PC-9 (cell line): Measurements from ENCODE around the gene LDHAL6A. TPM values are rescaled to one million over a fixed set of nuclear protein-coding genes. Genes with fewer than 3 reads are reported as not detected.

Experiments used
- BruUV-seq: library from RNA; stranded (reverse); fragments of 400-500 nt; replicated peaks from 2 replicates; lab custom pipeline; 2021; lab: Mats Ljungman, UMichigan
- CTCF ChIA-PET: fragments of 300-600 bp; sonication (Branson Sonifier 250); formaldehyde crosslinking; loops from one replicate; lab custom pipeline; 2022; ENCODE audit warnings: antibody characterized with exemption; lab: Charles Lee
- POLR2A ChIA-PET: fragments of 300-600 bp; sonication (Branson Sonifier 250); formaldehyde crosslinking; loops from one replicate; lab custom pipeline; 2022; ENCODE audit warnings: antibody characterized with exemption; ENCODE audit not compliant: unreplicated experiment; lab: Charles Lee
- DNase-seq, 2 experiments: peaks; one replicate each; pipeline versions ENCODE4 v3.0.0 to v3.0.0-alpha.2; 2015 to 2022; ENCODE audit warnings: mixed read lengths in 1 of 2
- H2AFZ ChIP-seq: fragments of 200-600 bp; sonication (generic); 2 replicates; pipeline ENCODE4 v1.8.1; 2017; ENCODE audit warnings: antibody characterized with exemption
- H3F3A ChIP-seq: fragments of 200-600 bp; sonication (generic); 2 replicates; pipeline ENCODE4 v1.8.1; 2017; ENCODE audit warnings: antibody characterized with exemption, mild to moderate bottlenecking, low read depth; ENCODE audit not compliant: insufficient read depth
- H3K27ac ChIP-seq: fragments of 200-600 bp; sonication (generic); 2 replicates; pipeline ENCODE4 v1.6.1; 2016; ENCODE audit warnings: mixed run types
- H3K27me3 ChIP-seq: fragments of 200-600 bp; sonication (generic); 2 replicates; pipeline ENCODE4 v1.6.1; 2016; ENCODE audit warnings: low read depth, mixed run types; ENCODE audit not compliant: insufficient read depth
- H3K36me3 ChIP-seq: fragments of 200-600 bp; sonication (generic); 2 replicates; pipeline ENCODE4 v1.6.1; 2016; ENCODE audit warnings: low read depth, mixed run types
- H3K4me1 ChIP-seq: fragments of 200-600 bp; sonication (generic); replicated peaks from 2 replicates; pipeline ENCODE4 v1.6.1; 2016; ENCODE audit warnings: mixed run types; ENCODE audit not compliant: insufficient read depth
- H3K4me2 ChIP-seq: fragments of 200-600 bp; sonication (generic); 2 replicates; pipeline ENCODE4 v1.6.1; 2017; ENCODE audit warnings: mixed run types
- H3K4me3 ChIP-seq: fragments of 200-600 bp; sonication (generic); 2 replicates; pipeline ENCODE4 v1.6.1; 2016; ENCODE audit warnings: mixed run types
- H3K79me2 ChIP-seq: fragments of 200-600 bp; sonication (generic); 2 replicates; pipeline ENCODE4 v1.6.1; 2017; ENCODE audit warnings: low read depth, mixed run types
- H3K9me2 ChIP-seq: fragments of 200-600 bp; sonication (generic); 2 replicates; pipeline ENCODE4 v1.8.1; 2017; ENCODE audit warnings: mild to moderate bottlenecking; ENCODE audit not compliant: insufficient read depth
- H3K9me3 ChIP-seq: fragments of 200-600 bp; sonication (generic); 2 replicates; pipeline ENCODE4 v1.8.1; 2016; ENCODE audit warnings: low read depth; ENCODE audit not compliant: insufficient read depth
- H4K20me1 ChIP-seq: fragments of 200-600 bp; sonication (generic); 2 replicates; pipeline ENCODE4 v1.8.1; 2017; ENCODE audit not compliant: insufficient read depth
- CTCF ChIP-seq: fragments of 200-600 bp; sonication (generic); conservative IDR thresholded peaks from 2 replicates; pipeline ENCODE4 v1.6.1; 2017; ENCODE audit warnings: mixed run types, antibody characterized with exemption, mild to moderate bottlenecking, moderate library complexity
- EZH2 ChIP-seq: fragments of 200-600 bp; sonication (generic); IDR thresholded peaks from 2 replicates; pipeline ENCODE4 v1.8.0; 2017; ENCODE audit warnings: antibody characterized with exemption, low read depth
- intact Hi-C: fragments of 100-400 bp; cut with micrococcal nuclease; formaldehyde crosslinking; loops from one replicate; pipeline ENCODE4 v1.10.0; 2022; ENCODE audit not compliant: unreplicated experiment
- total RNA-seq: library from RNA; stranded (reverse); gene quantifications from 2 replicates; pipeline ENCODE4 v1.2.3, GENCODE V29; 2021

The LDHAL6A gene
- total RNA-seq, 1 experiment from 2014 or later = not detected

GRCh38 chr11:18485913-18486528 is 30.4 kb downstream of the LDHAL6A start:
- Histone ChIP-seq H3K27ac (no peak overlapping the region), H3K9me2 (no peaks in the 10 kb centered on the region), H3K27me3 (no peaks in the 10 kb centered on the region), H4K20me1 (peaks cover 9% of the 10 kb centered on the region; the same call in 1 of the 2 replicates), H3K79me2 (no peaks in the 10 kb centered on the region), H2AFZ (no peak overlapping the region), H3K4me1 (peaks cover 19% of the 10 kb centered on the region), H3K36me3 (peaks cover 43% of the 10 kb centered on the region), H3K4me3 (no peak overlapping the region), H3F3A (peaks cover 16% of the 10 kb centered on the region), H3K9me3 (no peaks in the 10 kb centered on the region), H3K4me2 (no peak overlapping the region)
- DNase-seq = no peak
- intact Hi-C loops = no loop called here
- no peak for TF ChIP-seq CTCF
- no peak for TF ChIP-seq EZH2
- POLR2A ChIA-PET = no interaction called here
- CTCF ChIA-PET = no interaction called here
- no TSS peak for BruUV-seq

GRCh38 chr11:18490319-18490718 is 34.7 kb downstream of the LDHAL6A start:
- ChIA-PET POLR2A (no interaction called here), CTCF (interaction anchor here (1.6 kb wide), 1 partner anchor 247 kb away, joined by 5 read pairs; no protein-coding TSS in a partner anchor)
- H3K36me3 ChIP-seq = peaks cover 18% of the 10 kb centered on the region
- H3K9me2 ChIP-seq = no peaks in the 10 kb centered on the region
- H3F3A ChIP-seq = peaks cover 32% of the 10 kb centered on the region
- H3K27me3 ChIP-seq = no peaks in the 10 kb centered on the region
- H3K4me3 ChIP-seq = no peak overlapping the region
- H4K20me1 ChIP-seq = no peaks in the 10 kb centered on the region; the same call in 1 of the 2 replicates
- intact Hi-C loops = loop anchor here (1.0 to 5.0 kb wide), 3 partner anchors 37 to 177 kb away; partner anchors contain the start of genes LDHC and TSG101
- H3K9me3 ChIP-seq = no peaks in the 10 kb centered on the region
- TF ChIP-seq CTCF (no peak), EZH2 (no peak)
- peak overlapping the region; percentile 38 for H3K4me2 ChIP-seq
- H3K79me2 ChIP-seq = no peaks in the 10 kb centered on the region
- BruUV-seq = no TSS peak
- H3K4me1 ChIP-seq = peaks cover 54% of the 10 kb centered on the region
- no peak overlapping the region for H2AFZ ChIP-seq
- H3K27ac ChIP-seq = peak overlapping the region; percentile 64
- peak; percentile 38 to 91 for DNase-seq

GRCh38 chr11:18490736-18491485 is 35.3 kb downstream of the LDHAL6A start:
- ChIA-PET CTCF (interaction anchor here (0.5 to 1.6 kb wide), 4 partner anchors 145 to 1412 kb away, joined by 4 to 20 read pairs (median 6); no protein-coding TSS in a partner anchor), POLR2A (interaction anchor here (0.5 to 1.3 kb wide), 2 partner anchors 36 to 97 kb away, joined by 3 to 8 read pairs; partner anchors contain the start of genes LDHA and TSG101)
- no peak overlapping the region for H2AFZ ChIP-seq
- H3F3A ChIP-seq = peaks cover 32% of the 10 kb centered on the region
- peaks cover 21% of the 10 kb centered on the region for H3K36me3 ChIP-seq
- intact Hi-C loops = loop anchor here (1.0 to 5.0 kb wide), 3 partner anchors 36 to 178 kb away; partner anchors contain the start of genes LDHC and TSG101
- H3K4me1 ChIP-seq = peaks cover 54% of the 10 kb centered on the region
- no peaks in the 10 kb centered on the region for H3K9me3 ChIP-seq
- DNase-seq = peak; percentile 29 to 61
- peak overlapping the region; percentile 64 for H3K27ac ChIP-seq
- H3K9me2 ChIP-seq = no peaks in the 10 kb centered on the region
- H3K79me2 ChIP-seq = no peaks in the 10 kb centered on the region
- no peaks in the 10 kb centered on the region for H4K20me1 ChIP-seq
- TF ChIP-seq CTCF = no peak
- TF ChIP-seq EZH2 = no peak
- peak overlapping the region; percentile 38 for H3K4me2 ChIP-seq
- BruUV-seq = no TSS peak
- no peak overlapping the region for H3K4me3 ChIP-seq
- H3K27me3 ChIP-seq = no peaks in the 10 kb centered on the region
